B cell (primary cell): ENCODE data around the gene AAK1.

ENCODE experiments used
- EZH2 ChIP-seq: IDR thresholded peaks from 2 replicates; pipeline ENCODE4 v1.6.1; 2012; ENCODE audit warnings: borderline replicate concordance, low read depth, mild to moderate bottlenecking, moderate library complexity, low read length; ENCODE audit not compliant: insufficient read depth, poor library complexity, severe bottlenecking
- TF ChIP-seq, protein P1 (sequence below): fragments of 200-600 bp; IDR thresholded peaks from one replicate; pipeline ENCODE4 v1.8.0; 2022; ENCODE audit warnings: antibody characterized with exemption, mild to moderate bottlenecking

DNA sequence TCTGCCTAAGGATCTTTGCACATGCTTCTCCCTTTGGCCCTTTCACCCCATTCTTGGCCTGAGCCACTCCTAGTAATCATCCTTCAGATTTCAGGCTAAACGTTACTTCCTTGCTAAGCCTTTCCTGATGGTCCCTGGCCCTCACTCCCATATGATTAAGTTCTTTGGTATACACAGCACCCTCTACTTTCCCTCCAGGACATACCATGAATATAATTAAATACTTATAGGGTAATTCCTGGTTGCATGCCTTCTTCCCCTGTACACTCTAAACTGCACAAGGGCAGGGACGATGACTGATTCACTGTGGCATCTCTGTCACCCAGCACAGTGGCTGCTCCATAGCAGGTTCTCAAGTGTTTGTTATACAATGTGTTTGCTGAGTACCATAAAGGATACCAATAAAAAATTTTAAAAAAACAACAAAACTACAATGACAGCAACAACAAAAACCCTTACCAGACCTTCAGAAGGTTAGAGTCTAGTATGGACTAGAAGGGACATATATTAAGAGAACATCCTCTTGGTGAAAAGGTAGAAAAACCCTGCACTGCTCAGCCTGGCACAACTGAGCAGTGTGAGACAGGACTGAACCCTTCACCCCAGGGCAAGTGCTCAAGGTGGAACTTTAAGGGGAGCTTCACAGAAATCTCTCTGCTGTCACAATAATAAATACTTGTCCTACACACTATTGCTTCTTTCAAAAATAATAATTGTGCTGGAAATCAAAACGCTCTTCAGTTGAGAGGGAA is 76.2 kb downstream of the AAK1 start:
- TF ChIP-seq EZH2, result no peak
- TF ChIP-seq, protein P1, sequence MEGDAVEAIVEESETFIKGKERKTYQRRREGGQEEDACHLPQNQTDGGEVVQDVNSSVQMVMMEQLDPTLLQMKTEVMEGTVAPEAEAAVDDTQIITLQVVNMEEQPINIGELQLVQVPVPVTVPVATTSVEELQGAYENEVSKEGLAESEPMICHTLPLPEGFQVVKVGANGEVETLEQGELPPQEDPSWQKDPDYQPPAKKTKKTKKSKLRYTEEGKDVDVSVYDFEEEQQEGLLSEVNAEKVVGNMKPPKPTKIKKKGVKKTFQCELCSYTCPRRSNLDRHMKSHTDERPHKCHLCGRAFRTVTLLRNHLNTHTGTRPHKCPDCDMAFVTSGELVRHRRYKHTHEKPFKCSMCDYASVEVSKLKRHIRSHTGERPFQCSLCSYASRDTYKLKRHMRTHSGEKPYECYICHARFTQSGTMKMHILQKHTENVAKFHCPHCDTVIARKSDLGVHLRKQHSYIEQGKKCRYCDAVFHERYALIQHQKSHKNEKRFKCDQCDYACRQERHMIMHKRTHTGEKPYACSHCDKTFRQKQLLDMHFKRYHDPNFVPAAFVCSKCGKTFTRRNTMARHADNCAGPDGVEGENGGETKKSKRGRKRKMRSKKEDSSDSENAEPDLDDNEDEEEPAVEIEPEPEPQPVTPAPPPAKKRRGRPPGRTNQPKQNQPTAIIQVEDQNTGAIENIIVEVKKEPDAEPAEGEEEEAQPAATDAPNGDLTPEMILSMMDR, result no peak
